GM12878 (cell line): ENCODE results near the gene SLC31A2. TPM values are rescaled to one million over a fixed set of nuclear protein-coding genes. Genes with fewer than 3 reads are reported as not detected.

Source experiments
- ATAC-seq: fragments of 200-7000 bp; cut with Tn5 transposase; 3 replicates; pipeline ENCODE4 v1.9.1; 2020; ENCODE audit warnings: mild to moderate bottlenecking, moderate library complexity
- BruUV-seq: library from RNA; stranded (reverse); fragments of 400-500 nt; replicated peaks from 2 replicates; lab custom pipeline; 2021; lab: Mats Ljungman, UMichigan
- CTCF ChIA-PET: fragments of 300-600 bp; sonication (Branson Sonifier 250); formaldehyde crosslinking; extraction: SDS; loops from one replicate; lab custom pipeline; 2021; ENCODE audit warnings: inconsistent platforms; lab: Yijun Ruan, JAX
- POLR2A ChIA-PET: fragments of 350-600 bp; formaldehyde crosslinking; extraction: SDS; loops from one replicate; lab custom pipeline; 2021; ENCODE audit warnings: inconsistent platforms; lab: Charles Lee
- RAD21 ChIA-PET: fragments of 300-600 bp; sonication (Branson Sonifier 250); formaldehyde crosslinking; loops from one replicate; lab custom pipeline; 2023; ENCODE audit warnings: antibody characterized with exemption; ENCODE audit not compliant: unreplicated experiment; lab: Charles Lee
- SMC1A ChIA-PET: fragments of 300-600 bp; sonication (Branson Sonifier 250); formaldehyde crosslinking; loops from one replicate; lab custom pipeline; 2023; ENCODE audit not compliant: unreplicated experiment, uncharacterized antibody; lab: Charles Lee
- DNase-seq: peaks from one replicate; pipeline ENCODE4 v3.0.0-alpha.2; 2011; ENCODE audit warnings: low read depth, low spot score
- FAIRE-seq: peaks from 3 replicates; lab custom pipeline; 2011; peaks lifted over from hg19 to GRCh38; lab: Jason Lieb, UNC
- H2AFZ ChIP-seq: 2 replicates; pipeline ENCODE4 v1.6.0; 2011; ENCODE audit warnings: low read depth, low read length, control low read depth; ENCODE audit not compliant: control insufficient read depth
- H3K27ac ChIP-seq: 2 replicates; pipeline ENCODE4 v1.5.1; 2011; ENCODE audit warnings: control low read depth; ENCODE audit not compliant: control insufficient read depth, insufficient read depth
- H3K27me3 ChIP-seq, 2 experiments: replicated peaks in 1 of 2; 2 replicates each; pipeline versions ENCODE4 v1.6.0 to v1.6.1; 2011; ENCODE audit warnings: low read length in 1 of 2; ENCODE audit not compliant: control insufficient read depth in 2 of 2, insufficient read depth in 2 of 2
- H3K36me3 ChIP-seq, 2 experiments: 2 replicates each; pipeline ENCODE4 v1.5.1; 2011; ENCODE audit warnings: low read length in 1 of 2; ENCODE audit not compliant: control insufficient read depth in 2 of 2, insufficient read depth in 2 of 2
- H3K4me1 ChIP-seq: 2 replicates; pipeline ENCODE4 v1.6.1; 2011; ENCODE audit warnings: mild to moderate bottlenecking, low read length, moderate library complexity, mixed read lengths; ENCODE audit not compliant: control insufficient read depth, insufficient read depth
- H3K4me2 ChIP-seq: 2 replicates; pipeline ENCODE4 v1.6.0; 2011; ENCODE audit warnings: control low read depth; ENCODE audit not compliant: control insufficient read depth, insufficient read depth
- H3K4me3 ChIP-seq: fragments of 200-600 bp; sonication (generic); 2 replicates; pipeline ENCODE4 v1.5.1; 2016
- H3K79me2 ChIP-seq: 2 replicates; pipeline ENCODE4 v1.6.0; 2011; ENCODE audit warnings: low read length; ENCODE audit not compliant: control insufficient read depth, insufficient read depth
- H3K9ac ChIP-seq: 2 replicates; pipeline ENCODE4 v1.8.0; 2011; ENCODE audit warnings: low read length, control low read depth, mixed read lengths; ENCODE audit not compliant: control insufficient read depth, insufficient read depth
- H3K9me3 ChIP-seq: replicated peaks from 3 replicates; pipeline ENCODE4 v1.5.1; 2011; ENCODE audit warnings: mild to moderate bottlenecking, low read length; ENCODE audit not compliant: control insufficient read depth, insufficient read depth
- H4K20me1 ChIP-seq: 2 replicates; pipeline ENCODE4 v1.6.0; 2011; ENCODE audit not compliant: control insufficient read depth, insufficient read depth
- ATF2 ChIP-seq: IDR thresholded peaks from 2 replicates; pipeline ENCODE4 v1.6.1; 2012; ENCODE audit warnings: low read length, inconsistent platforms
- ATF7 ChIP-seq: fragments of 450-650 bp; IDR thresholded peaks from 2 replicates; pipeline ENCODE4 v1.6.1; 2016; ENCODE audit warnings: low read depth, mild to moderate bottlenecking
- BMI1 ChIP-seq: fragments of 450-650 bp; IDR thresholded peaks from 2 replicates; pipeline ENCODE4 v1.6.1; 2016; ENCODE audit warnings: mild to moderate bottlenecking, moderate library complexity, borderline replicate concordance
- EZH2 ChIP-seq: IDR thresholded peaks from 2 replicates; pipeline ENCODE4 v1.6.1; 2012; ENCODE audit warnings: low read depth, mild to moderate bottlenecking, control low read depth, inconsistent platforms, low read length, borderline replicate concordance; ENCODE audit not compliant: control insufficient read depth
- IRF3 ChIP-seq: fragments of 450-650 bp; IDR thresholded peaks from 2 replicates; pipeline ENCODE4 v1.6.1; 2014; ENCODE audit warnings: mild to moderate bottlenecking
- JUNB ChIP-seq: IDR thresholded peaks from 2 replicates; pipeline ENCODE4 v1.6.1; 2016; ENCODE audit warnings: antibody characterized with exemption, mild to moderate bottlenecking
- MEF2A ChIP-seq: IDR thresholded peaks from 2 replicates; pipeline ENCODE4 v1.6.1; 2011; ENCODE audit warnings: low read depth, mild to moderate bottlenecking, low read length, moderate library complexity; ENCODE audit not compliant: insufficient read depth
- RAD21 ChIP-seq: IDR thresholded peaks from 2 replicates; pipeline ENCODE4 v1.6.1; 2011; ENCODE audit warnings: mild to moderate bottlenecking, low read depth, low read length, moderate library complexity; ENCODE audit not compliant: insufficient read depth
- RAD51 ChIP-seq: fragments of 450-650 bp; IDR thresholded peaks from 2 replicates; pipeline ENCODE4 v1.6.1; 2016; ENCODE audit warnings: moderate library complexity, mild to moderate bottlenecking, inconsistent platforms
- ZNF384 ChIP-seq: IDR thresholded peaks from 2 replicates; pipeline ENCODE4 v1.6.1; 2012; ENCODE audit warnings: low read depth, mild to moderate bottlenecking, low read length, improper control_type of control experiment, borderline replicate concordance
- ZZZ3 ChIP-seq: IDR thresholded peaks from 2 replicates; pipeline ENCODE4 v1.6.1; 2011; ENCODE audit warnings: low read depth; ENCODE audit not compliant: control insufficient read depth, insufficient read length
- WGBS: methylation state at CpG from one replicate; pipeline ENCODE4 v1.1.6; 2016; ENCODE audit warnings: low lambda C conversion rate; ENCODE audit not compliant: insufficient replicate concordance, insufficient coverage; ENCODE audit errors: missing lambda C conversion rate; 5-methylcytosine and 5-hydroxymethylcytosine counted together
- in situ Hi-C: fragments of 300-500 bp; cut with MboI; formaldehyde crosslinking; loops from 9 replicates; pipeline ENCODE4 v1.14.3; 2018; ENCODE audit warnings: mixed read lengths
- intact Hi-C: fragments of 100-400 bp; cut with micrococcal nuclease; formaldehyde crosslinking; loops from one replicate; pipeline ENCODE4 v1.14.2; 2022; ENCODE audit not compliant: unreplicated experiment
- polyA plus RNA-seq, 11 experiments: library from polyadenylated mRNA; depleted of rRNA in 4 of 11; unstranded in 6 of 11; stranded (reverse) in 5 of 11; fragments of >200 nt; fragmentation: Nextera tagmentation in 4 of 11; fragmentation: Illumina TruSeq in 1 of 11; extraction: Ambion mirVana in 4 of 11; extraction: Trizol in 1 of 11; gene quantifications; 1 replicate in 1 of 11; 2 replicates in 10 of 11; pipeline versions ENCODE4 v1.2.1 to v1.2.3, GENCODE V29; 2011 to 2016; ENCODE audit warnings: inconsistent platforms in 2 of 11, missing spikeins in 2 of 11, low read depth in 1 of 11
- total RNA-seq, 4 experiments: library from RNA; depleted of rRNA in 3 of 4; stranded (reverse); fragments of >200 nt in 3 of 4; fragmentation: Illumina TruSeq in 1 of 4; extraction: Trizol in 1 of 4; gene quantifications; 2 replicates each; pipeline versions ENCODE4 v1.2.1 to v1.2.3, GENCODE V29; 2013 to 2021

SLC31A2 gene
- total and polyA plus RNA-seq, 10 of the 15 experiments (the other 5 are each of a cell fraction or from before 2014, with no cell fraction given) = 0.09 to 1.9 (median 0.93) TPM

- no peak for TF ChIP-seq BMI1
- no peak for TF ChIP-seq MEF2A
- no peak for TF ChIP-seq ZZZ3
Measured at GRCh38 chr9:113176803-113177202, 26.0 kb downstream of the SLC31A2 start (continued).

GRCh38 chr9:113177251-113177650 is 26.4 kb downstream of the SLC31A2 start:
- H4K20me1 ChIP-seq = no peaks in the 10 kb centered on the region
- SMC1A ChIA-PET = interaction anchor here (2.0 kb wide), 1 partner anchor 42 kb away, joined by 6 read pairs; no protein-coding TSS in a partner anchor
- RAD21 ChIA-PET = no interaction called here
- intact Hi-C loops (no loop called here), in situ Hi-C loops (no loop called here)
- no peaks in the 10 kb centered on the region for H3K9me3 ChIP-seq
- DNase-seq = no peak
- H3K9ac ChIP-seq = no peak overlapping the region
- no peaks in the 10 kb centered on the region for H3K27me3 ChIP-seq
- no peak for FAIRE-seq
- CTCF ChIA-PET = interaction anchor here (0.6 kb wide), 1 partner anchor 251 kb away, joined by 3 read pairs; no protein-coding TSS in a partner anchor
- ATAC-seq = no peak
- WGBS = 95% methylated on average over 2 of the region's 2 CpGs
- no peak for TF ChIP-seq ATF7
- no peak for TF ChIP-seq ZZZ3
- H3K4me2 ChIP-seq = no peak overlapping the region
- H2AFZ ChIP-seq = no peak overlapping the region
- no TSS peak for BruUV-seq
- no peak overlapping the region for H3K4me3 ChIP-seq
- H3K4me1 ChIP-seq = no peaks in the 10 kb centered on the region
- no peak overlapping the region for H3K27ac ChIP-seq
- POLR2A ChIA-PET = no interaction called here
- no peaks in the 10 kb centered on the region for H3K79me2 ChIP-seq
- peaks cover 14 to 64% of the 10 kb centered on the region in 2 experiments for H3K36me3 ChIP-seq

- no peak for FAIRE-seq
- intact Hi-C loops = no loop called here
- Histone ChIP-seq H3K27ac (no peak overlapping the region), H3K36me3 (peaks cover 10 to 63% of the 10 kb centered on the region in 2 experiments), H3K79me2 (no peaks in the 10 kb centered on the region), H2AFZ (no peak overlapping the region), H3K4me1 (no peaks in the 10 kb centered on the region), H3K27me3 (no peaks in the 10 kb centered on the region), H3K9me3 (no peaks in the 10 kb centered on the region), H4K20me1 (no peaks in the 10 kb centered on the region), H3K4me2 (no peak overlapping the region), H3K4me3 (no peak overlapping the region), H3K9ac (no peak overlapping the region)
- ChIA-PET RAD21 (no interaction called here), POLR2A (no interaction called here), CTCF (no interaction called here), SMC1A (interaction anchor here (2.0 kb wide), 1 partner anchor 41 kb away, joined by 6 read pairs; no protein-coding TSS in a partner anchor)
- DNase-seq = no peak
- BruUV-seq = no TSS peak
- ATAC-seq = no peak
- in situ Hi-C loops = no loop called here
- WGBS = 100% methylated on average over 1 of the region's 1 CpG
- no peak for TF ChIP-seq RAD21
- TF ChIP-seq ATF2 = no peak
- no peak for TF ChIP-seq JUNB
- TF ChIP-seq IRF3 = no peak
- no peak for TF ChIP-seq EZH2
- no peak for TF ChIP-seq RAD51
- no peak for TF ChIP-seq ZNF384
Measured at GRCh38 chr9:113178087-113178486, 27.3 kb downstream of the SLC31A2 start.
